A549 (cell line): ENCODE data around the gene NAP1L4. TPM values are rescaled to one million over a fixed set of nuclear protein-coding genes. Genes with fewer than 3 reads are reported as not detected.

Experiments
- ATAC-seq, 2 experiments: fragments of 200-7000 bp in 1 of 2; fragments of >200 bp in 1 of 2; cut with Nextera tagmentation in 1 of 2; cut with Tn5 transposase in 1 of 2; 3 replicates each; pipeline versions ENCODE4 v1.8.0 to v1.9.1; 2018 to 2020; ENCODE audit warnings: mild to moderate bottlenecking in 1 of 2, moderate library complexity in 1 of 2
- CTCF ChIA-PET: fragments of 300-600 bp; sonication (Branson Sonifier 250); formaldehyde crosslinking; extraction: SDS; loops from one replicate; lab custom pipeline; 2021; ENCODE audit warnings: antibody characterized with exemption, inconsistent platforms; lab: Yijun Ruan, JAX
- POLR2A ChIA-PET: fragments of 350-600 bp; formaldehyde crosslinking; extraction: SDS; loops from one replicate; lab custom pipeline; 2021; ENCODE audit warnings: antibody characterized with exemption, inconsistent platforms; lab: Yijun Ruan, JAX
- DNase-seq, 2 experiments: peaks; one replicate each; pipeline versions ENCODE4 v3.0.0 to v3.0.0-alpha.2; 2011 to 2016; ENCODE audit warnings: low read depth in 1 of 2, low spot score in 1 of 2
- FAIRE-seq: peaks from 2 replicates; lab custom pipeline; 2011; peaks lifted over from hg19 to GRCh38; lab: Jason Lieb, UNC
- H3K27ac ChIP-seq, 2 experiments: fragments of >200 bp; sonication (Bioruptor Twin); formaldehyde crosslinking; 3 replicates each; pipeline ENCODE4 v1.5.1; 2016 to 2017
- H3K4me1 ChIP-seq: fragments of >200 bp; sonication (Bioruptor Twin); formaldehyde crosslinking; 3 replicates; pipeline ENCODE4 v1.6.1; 2016
- H3K4me2 ChIP-seq: fragments of >200 bp; sonication (Bioruptor Twin); formaldehyde crosslinking; 3 replicates; pipeline ENCODE4 v1.6.1; 2016
- H3K4me3 ChIP-seq: fragments of >200 bp; sonication (Bioruptor Twin); formaldehyde crosslinking; 3 replicates; pipeline ENCODE4 v1.5.1; 2016
- H3K9me3 ChIP-seq: fragments of >200 bp; sonication (Bioruptor Twin); formaldehyde crosslinking; 3 replicates; pipeline ENCODE4 v1.6.1; 2016
- ATOH8 ChIP-seq: fragments of 250-450 bp; sonication (Bioruptor Pico); IDR thresholded peaks from 2 replicates; pipeline ENCODE4 v1.5.0; 2020; ENCODE audit warnings: low read depth, mild to moderate bottlenecking, moderate library complexity
- EHF ChIP-seq: fragments of 250-450 bp; sonication (Bioruptor Pico); IDR thresholded peaks from 2 replicates; pipeline ENCODE4 v1.5.0; 2020; ENCODE audit warnings: mild to moderate bottlenecking
- EHMT2 ChIP-seq: fragments of 200-600 bp; sonication (generic); IDR thresholded peaks from 2 replicates; pipeline ENCODE4 v1.6.1; 2016; ENCODE audit warnings: antibody characterized with exemption, low read depth, mild to moderate bottlenecking, moderate library complexity
- ELK1 ChIP-seq: fragments of 150-350 bp; IDR thresholded peaks from 2 replicates; pipeline ENCODE4 v1.6.1; 2014; ENCODE audit warnings: low read depth, mild to moderate bottlenecking, low read length
- ESRRA ChIP-seq: fragments of 150-350 bp; IDR thresholded peaks from 2 replicates; pipeline ENCODE4 v1.6.1; 2014; ENCODE audit warnings: mild to moderate bottlenecking, low read length, borderline replicate concordance
- FOSB ChIP-seq: fragments of 250-450 bp; sonication (Bioruptor Pico); IDR thresholded peaks from 2 replicates; pipeline ENCODE4 v1.5.0; 2020; ENCODE audit warnings: mild to moderate bottlenecking, moderate library complexity
- FOSL2 ChIP-seq, 2 experiments: fragments of 450-650 bp in 1 of 2; fragments of >200 bp in 1 of 2; sonication (Bioruptor Twin) in 1 of 2; formaldehyde crosslinking; IDR thresholded peaks; 2 replicates each; pipeline versions ENCODE4 v1.5.0 to v1.6.1; 2016 to 2020; ENCODE audit warnings: mild to moderate bottlenecking in 1 of 2, moderate library complexity in 1 of 2
- HMGXB4 ChIP-seq: fragments of 250-450 bp; sonication (Bioruptor Pico); IDR thresholded peaks from 2 replicates; pipeline ENCODE4 v1.5.0; 2021; ENCODE audit warnings: mild to moderate bottlenecking, moderate library complexity, borderline replicate concordance
- HOXA7 ChIP-seq: fragments of 250-450 bp; sonication (Bioruptor Pico); IDR thresholded peaks from 2 replicates; pipeline ENCODE4 v1.5.0; 2020; ENCODE audit warnings: mild to moderate bottlenecking, moderate library complexity
- JUN ChIP-seq, 2 experiments: fragments of >200 bp; sonication (Bioruptor Twin); formaldehyde crosslinking; IDR thresholded peaks; 2 replicates in 1 of 2; 3 replicates in 1 of 2; pipeline ENCODE4 v1.6.1; 2016 to 2017
- MAX ChIP-seq: IDR thresholded peaks from 2 replicates; pipeline ENCODE4 v1.6.1; 2012
- NPAS2 ChIP-seq: fragments of 250-450 bp; sonication (Bioruptor Pico); IDR thresholded peaks from 2 replicates; pipeline ENCODE4 v1.8.0; 2022; ENCODE audit warnings: mild to moderate bottlenecking, moderate library complexity, borderline replicate concordance
- POLR2A ChIP-seq: IDR thresholded peaks from 2 replicates; pipeline ENCODE4 v1.6.1; 2012; ENCODE audit warnings: mild to moderate bottlenecking, low read length
- RAD21 ChIP-seq, 2 experiments: fragments of >200 bp in 1 of 2; sonication (Bioruptor Twin) in 1 of 2; formaldehyde crosslinking in 1 of 2; IDR thresholded peaks in 1 of 2; conservative IDR thresholded peaks in 1 of 2; 2 replicates in 1 of 2; 3 replicates in 1 of 2; pipeline ENCODE4 v1.6.1; 2012 to 2018; ENCODE audit warnings: inconsistent platforms in 1 of 2
- TFCP2L1 ChIP-seq: fragments of 250-450 bp; sonication (Bioruptor Pico); IDR thresholded peaks from 2 replicates; pipeline ENCODE4 v1.5.0; 2021; ENCODE audit warnings: mild to moderate bottlenecking
- TP53 ChIP-seq: fragments of 250-450 bp; sonication (Bioruptor Pico); IDR thresholded peaks from 2 replicates; pipeline ENCODE4 v1.5.0; 2021; ENCODE audit warnings: mild to moderate bottlenecking, moderate library complexity
- ZFP36 ChIP-seq: fragments of 450-650 bp; IDR thresholded peaks from 2 replicates; pipeline ENCODE4 v1.6.1; 2014; ENCODE audit warnings: borderline replicate concordance; ENCODE audit not compliant: partially characterized antibody
- ZSCAN20 ChIP-seq: fragments of 250-450 bp; sonication (Bioruptor Pico); IDR thresholded peaks from 2 replicates; pipeline ENCODE4 v1.8.0; 2022; ENCODE audit warnings: mild to moderate bottlenecking, moderate library complexity
- WGBS: methylation state at CpG from one replicate; pipeline ENCODE4 v1.1.6; 2017; ENCODE audit errors: missing lambda C conversion rate; 5-methylcytosine and 5-hydroxymethylcytosine counted together
- polyA plus RNA-seq, 4 experiments: library from polyadenylated mRNA; depleted of rRNA in 3 of 4; stranded (reverse); fragments of >200 nt; fragmentation: RNase III in 1 of 4; extraction: RNeasy Plus Mini Kit Qiagen cat#74134 plus additional on column Dnase treatment in 1 of 4; gene quantifications; 2 replicates in 3 of 4; 3 replicates in 1 of 4; pipeline ENCODE4 v1.2.3, GENCODE V29; 2011 to 2017

NAP1L4 gene
- polyA plus RNA-seq, 2 of the 4 experiments (the other 2 are of a cell fraction): 132 to 148 TPM

- CTCF ChIA-PET: interaction anchor here (0.8 to 9.9 kb wide), 5 partner anchors 11 to 384 kb away, joined by 3 to 52 read pairs (median 12); partner anchors contain the start of gene PHLDA2
- Histone ChIP-seq H3K4me2 (no peak overlapping the region), H3K4me3 (no peak overlapping the region), H3K9me3 (no peaks in the 10 kb centered on the region), H3K4me1 (peaks cover 26% of the 10 kb centered on the region), H3K27ac (no peak overlapping the region)
- DNase-seq (no peak), FAIRE-seq (no peak), ATAC-seq (no peak)
- POLR2A ChIA-PET: interaction anchor here (0.6 to 6.7 kb wide), 2 partner anchors 13 to 15 kb away, joined by 5 to 36 read pairs; partner anchors contain the start of gene PHLDA2
- no peak for TF ChIP-seq HOXA7
- TF ChIP-seq HMGXB4 (CRISPR knock-in tag): no peak
- TF ChIP-seq FOSB (CRISPR knock-in tag): no peak
- no peak for TF ChIP-seq ZFP36
- no peak for TF ChIP-seq JUN (IDR thresholded peaks at IDR 0.05)
- no peak for TF ChIP-seq MAX
- TF ChIP-seq POLR2A: no peak
- no peak for TF ChIP-seq ELK1
- no peak for TF ChIP-seq EHMT2
- no peak for TF ChIP-seq FOSL2 (IDR thresholded peaks at IDR 0.05)
- no peak for TF ChIP-seq FOSL2 (CRISPR knock-in tag; IDR thresholded peaks at IDR 0.05)
- 82% methylated on average over 16 of the region's 20 CpGs for WGBS
Measured at GRCh38 chr11:2916114-2916891, 75.8 kb downstream of the NAP1L4 start.

GRCh38 chr11:2915473-2915872, 76.7 kb downstream of the NAP1L4 start:
- Histone ChIP-seq H3K4me1 (peaks cover 31% of the 10 kb centered on the region), H3K9me3 (no peaks in the 10 kb centered on the region), H3K4me2 (no peak overlapping the region), H3K4me3 (no peak overlapping the region), H3K27ac (no peak overlapping the region)
- TF ChIP-seq RAD21 (conservative IDR thresholded peaks at IDR 0.05 in 1 of 2, IDR thresholded peaks at IDR 0.05 in 1 of 2) (no peak), TP53 (no peak), ESRRA (no peak), ZSCAN20 (CRISPR knock-in tag) (no peak), NPAS2 (CRISPR knock-in tag) (no peak), TFCP2L1 (CRISPR knock-in tag) (no peak), EHF (CRISPR knock-in tag) (no peak)
- 86% methylated on average over 11 of the region's 11 CpGs for WGBS
- CTCF ChIA-PET: interaction anchor here (1.7 to 9.9 kb wide), 4 partner anchors 12 to 383 kb away, joined by 5 to 52 read pairs (median 24); partner anchors contain the start of gene PHLDA2
- POLR2A ChIA-PET: interaction anchor here (0.6 to 6.7 kb wide), 2 partner anchors 14 kb away, joined by 5 to 36 read pairs; partner anchors contain the start of gene PHLDA2
- DNase-seq: no peak
- no peak for ATAC-seq
- no peak for FAIRE-seq

GRCh38 chr11:2914455-2915195, 77.5 kb downstream of the NAP1L4 start:
- CTCF ChIA-PET: interaction anchor here (1.7 to 9.9 kb wide), 4 partner anchors 11 to 383 kb away, joined by 5 to 52 read pairs (median 20); partner anchors contain the start of gene PHLDA2
- no peak overlapping the region for H3K4me2 ChIP-seq
- H3K27ac ChIP-seq: peak overlapping the region in 1 of 2 experiments; percentile 90; a peak in 1 of 6 replicates

More at GRCh38 chr11:2914455-2915195, 77.5 kb downstream of the NAP1L4 start:
- H3K9me3 ChIP-seq: no peaks in the 10 kb centered on the region
- no peak overlapping the region for H3K4me3 ChIP-seq
- TF ChIP-seq FOSB (CRISPR knock-in tag) (no peak), HOXA7 (no peak), ATOH8 (CRISPR knock-in tag) (no peak)
- ATAC-seq (no peak), FAIRE-seq (no peak), DNase-seq (no peak)
- POLR2A ChIA-PET: interaction anchor here (0.7 kb wide), 1 partner anchor 14 kb away, joined by 3 read pairs; no protein-coding TSS in a partner anchor
- 97% methylated on average over 18 of the region's 18 CpGs for WGBS
- H3K4me1 ChIP-seq: peaks cover 31% of the 10 kb centered on the region
